Psoas muscle (tissue), 8 donors: Measurements from ENCODE around the gene NADK2. TPM values are rescaled to one million over a fixed set of nuclear protein-coding genes. Genes with fewer than 3 reads are reported as not detected.

Experiments used
- ATAC-seq, 4 donors: fragments of 200-7000 bp; cut with Tn5 transposase; one replicate each; pipeline ENCODE4 v1.9.1; 2020; ENCODE audit warnings: moderate library complexity in 3 of 4, mild to moderate bottlenecking in 2 of 4
- DNase-seq, 2 donors: peaks; one replicate each; pipeline ENCODE4 v3.0.0-alpha.2; 2020
- H3K27ac ChIP-seq: fragments of 200-600 bp; one replicate; pipeline ENCODE4 v1.8.0; 2022
- H3K27me3 ChIP-seq, 3 donors: fragments of 200-600 bp in 1 of 3; one replicate each; pipeline versions ENCODE4 v1.6.1 to v1.8.0; 2013 to 2022; ENCODE audit warnings: low read length in 2 of 3, mild to moderate bottlenecking in 2 of 3, moderate library complexity in 1 of 3; ENCODE audit not compliant: insufficient read depth in 3 of 3
- H3K36me3 ChIP-seq, 2 donors: fragments of 200-600 bp in 1 of 2; one replicate each; pipeline versions ENCODE4 v1.6.1 to v1.8.0; 2013 to 2022; ENCODE audit warnings: low read depth in 1 of 2, mild to moderate bottlenecking in 1 of 2, moderate library complexity in 1 of 2; ENCODE audit not compliant: insufficient read depth in 1 of 2
- H3K4me1 ChIP-seq: fragments of 200-600 bp; one replicate; pipeline ENCODE4 v1.8.0; 2022
- H3K4me3 ChIP-seq: fragments of 200-600 bp; one replicate; pipeline ENCODE4 v1.8.0; 2022; ENCODE audit warnings: mild to moderate bottlenecking
- H3K9me3 ChIP-seq: fragments of 200-600 bp; one replicate; pipeline ENCODE4 v1.8.0; 2022
- CTCF ChIP-seq: fragments of 200-600 bp; IDR thresholded peaks from one replicate; pipeline ENCODE4 v1.8.0; 2022; ENCODE audit warnings: antibody characterized with exemption
- WGBS, 3 donors: extraction: QIAGEN DNeasy Blood & Tissue Kit; methylation state at CpG; one replicate each; pipeline versions ENCODE4 v1.1.6 to v1.1.7; 2013; 5-methylcytosine and 5-hydroxymethylcytosine counted together
- intact Hi-C, 2 donors: fragments of 100-400 bp; cut with DNase I; formaldehyde crosslinking; loops; one replicate each; pipeline versions ENCODE4 v1.11.0 to v1.14.2; 2022
- polyA plus RNA-seq, 3 donors: library from polyadenylated mRNA; stranded (reverse); fragments of 200-250 nt; gene quantifications; one replicate each; pipeline ENCODE4 v1.2.3, GENCODE V29; 2013
- total RNA-seq, 4 donors: library from RNA; stranded (reverse); fragmentation: NEBNext Ultra II Directional in 2 of 4; extraction: Animal tissue kit (Norgen Biotek cat#: 25700) in 2 of 4; gene quantifications; one replicate each; pipeline versions ENCODE4 v1.2.1 to v1.2.4, GENCODE V29; 2021 to 2023
- donor health status: healthy with polysubstance abuse.
- donor health status: DM: no; HTN: no; CAD: no; lungs with moderate emphysema.
- donor health status: Bipolar disorder and iron deficiency.
- donor health status: healthy.
- donor health status: DM: yes; HTN: yes; CAD: no.
- donor health status: DM: no; HTN: no; CAD: no.
- donor health status: DM: no; HTN: no; CAD: no.
- donor health status: DM: yes; HTN: yes; CAD: no.

Gene NADK2
- total and polyA plus RNA-seq, 7 donors = 13.4 to 46.6 (median 31.7) TPM

- peaks cover 12 to 90% of the 10 kb centered on the region in 2 donors for H3K36me3 ChIP-seq
Measured at GRCh38 chr5:36173426-36173825, 68.3 kb downstream of the NADK2 start.

GRCh38 chr5:36172599-36172998 lies 69.1 kb downstream of the NADK2 start:
- intact Hi-C loops = loop anchor here in 1 of 2 donors (10.0 kb wide), 1 partner anchor 52 kb away; no protein-coding TSS in a partner anchor
- no peak for TF ChIP-seq CTCF
- peaks cover 11 to 90% of the 10 kb centered on the region in 2 donors for H3K36me3 ChIP-seq

More at GRCh38 chr5:36173426-36173825, 68.3 kb downstream of the NADK2 start:
- no peak for TF ChIP-seq CTCF
- ATAC-seq (no peak), DNase-seq (no peak)
- 41 to 66% (median 46%) methylated on average over 2 of the region's 2 CpGs for WGBS, 3 donors
- no peak overlapping the region for H3K27ac ChIP-seq
- no peaks in the 10 kb centered on the region for H3K9me3 ChIP-seq
- intact Hi-C loops = loop anchor here in 1 of 2 donors (10.0 kb wide), 1 partner anchor 51 kb away; no protein-coding TSS in a partner anchor
- H3K4me3 ChIP-seq = no peak overlapping the region
- no peaks in the 10 kb centered on the region for H3K4me1 ChIP-seq
- H3K27me3 ChIP-seq = no peaks in the 10 kb centered on the region

GRCh38 chr5:36170832-36171424 lies 70.8 kb downstream of the NADK2 start:
- Histone ChIP-seq H3K27ac (no peak overlapping the region), H3K9me3 (no peaks in the 10 kb centered on the region), H3K27me3 (no peaks in the 10 kb centered on the region), H3K4me1 (no peaks in the 10 kb centered on the region), H3K4me3 (no peak overlapping the region), H3K36me3 (peaks cover 11 to 95% of the 10 kb centered on the region in 2 donors)
- ATAC-seq = no peak
- intact Hi-C loops = loop anchor here in 1 of 2 donors (10.0 kb wide), 1 partner anchor 54 kb away; no protein-coding TSS in a partner anchor
- no peak for DNase-seq
- no peak for TF ChIP-seq CTCF
- 77 to 88% (median 81%) methylated on average over 5 of the region's 5 CpGs for WGBS, 3 donors

More at GRCh38 chr5:36172599-36172998, 69.1 kb downstream of the NADK2 start:
- H3K27me3 ChIP-seq = no peaks in the 10 kb centered on the region
- H3K4me3 ChIP-seq = no peak overlapping the region
- no peaks in the 10 kb centered on the region for H3K9me3 ChIP-seq
- no peaks in the 10 kb centered on the region for H3K4me1 ChIP-seq
- 49 to 79% (median 68%) methylated on average over 1 of the region's 1 CpG for WGBS, 3 donors
- no peak overlapping the region for H3K27ac ChIP-seq
- DNase-seq (no peak), ATAC-seq (no peak)

- DNase-seq (no peak), ATAC-seq (no peak)
- Histone ChIP-seq H3K9me3 (no peaks in the 10 kb centered on the region), H3K27ac (no peak overlapping the region), H3K27me3 (no peaks in the 10 kb centered on the region), H3K4me3 (no peak overlapping the region), H3K36me3 (peaks cover 6 to 98% of the 10 kb centered on the region in 2 donors), H3K4me1 (no peaks in the 10 kb centered on the region)
- TF ChIP-seq CTCF = no peak
- 93 to 95% (median 94%) methylated on average over 4 of the region's 4 CpGs for WGBS, 3 donors
- intact Hi-C loops = no loop called here
Measured at GRCh38 chr5:36168737-36169136, 73.0 kb downstream of the NADK2 start.
